Mesenteric fat pad (tissue), 1 donor: ENCODE measurements around the gene IMPDH1. TPM values are rescaled to one million over a fixed set of nuclear protein-coding genes. Genes with fewer than 3 reads are reported as not detected.

Experiments used
- total RNA-seq: library from RNA; stranded (reverse); fragmentation: NEBNext Ultra II Directional; extraction: Animal tissue kit (Norgen Biotek cat#: 25700); gene quantifications from one replicate; pipeline ENCODE4 v1.2.1, GENCODE V29; 2021
- donor health status: DM: yes; HTN: yes; CAD: no.

IMPDH1 gene
- total RNA-seq, 1 donor from 2014 or later, result 146 TPM

Other genes starting within 250 kb of the IMPDH1 start
- gene LEP, start 168.7 kb downstream of the IMPDH1 start, total RNA-seq, result 784 TPM
- gene RBM28, start 66.1 kb downstream of the IMPDH1 start, total RNA-seq, result 60.4 TPM
- gene PRRT4, start 48.3 kb downstream of the IMPDH1 start, total RNA-seq, result 17.4 TPM
- 31.1 TPM for gene HILPDA, start 45.9 kb upstream of the IMPDH1 start, total RNA-seq
- 26.6 TPM for gene METTL2B, start 66.8 kb upstream of the IMPDH1 start, total RNA-seq